ENCODE measurements around the gene SLC16A2. TPM values are rescaled to one million over a fixed set of nuclear protein-coding genes. Genes with fewer than 3 reads are reported as not detected.

The SLC16A2 gene
- total and polyA plus RNA-seq, 2 donors from 2014 or later: 13.8 to 17.2 TPM

DNA sequence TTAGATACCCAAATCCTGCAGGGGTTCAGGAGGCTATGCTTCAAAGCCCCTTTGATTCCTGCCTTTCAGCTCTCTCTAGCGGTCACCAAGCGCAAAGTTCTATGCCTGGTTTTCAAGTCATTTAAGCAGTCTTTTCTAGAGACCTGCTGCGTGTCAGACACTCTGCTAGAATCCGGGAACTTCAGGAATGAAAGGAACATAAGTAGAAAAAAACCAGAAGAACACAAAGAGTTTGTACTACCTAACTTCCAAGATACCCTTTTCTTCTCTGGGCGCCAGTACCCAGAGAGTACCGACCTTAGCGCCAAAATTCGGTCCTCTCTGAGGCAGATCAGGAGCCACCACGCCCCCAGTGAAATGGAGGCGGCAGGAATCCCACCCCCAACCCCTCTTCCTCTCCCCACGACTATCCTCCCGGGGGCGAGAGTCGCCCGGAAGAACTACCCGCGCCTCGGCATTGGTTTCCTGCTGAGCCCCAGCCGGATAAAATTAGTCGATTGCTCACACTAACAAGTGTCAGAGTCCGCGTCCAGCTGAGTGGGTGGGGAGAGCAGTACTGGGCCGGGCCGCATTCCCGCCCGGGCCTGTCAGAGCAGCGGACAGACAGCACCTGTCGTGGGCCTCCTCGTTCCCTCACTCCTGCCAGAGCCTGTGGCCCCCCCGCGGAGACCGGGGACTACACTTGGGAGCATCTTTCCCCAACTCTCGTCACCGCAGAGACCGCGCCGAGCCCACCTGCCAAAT lies 114.3 kb downstream of the SLC16A2 start:
- DNase-seq: peak; percentile 60 to 90 (median 74)
- intact Hi-C loops (cut with DNase I): no loop called here
- Histone ChIP-seq H3K4me3 (ENCODE audit: low read length in 3 of 3) (peak overlapping the region; percentile 39 to 64 (median 64)), H3K27me3 (ENCODE audit: control insufficient read depth, insufficient read depth, low read length) (no peaks in the 10 kb centered on the region), H3K9ac (ENCODE audit: low read length in 3 of 3) (peak overlapping the region in 1 of 3 donors; percentile 58), H3K9me3 (ENCODE audit: control insufficient read depth in 2 of 3, insufficient read depth in 1 of 3, low read length in 3 of 3) (no peaks in the 10 kb centered on the region), H3K27ac (ENCODE audit: low read depth in 2 of 2, low read length in 2 of 2) (peak overlapping the region; percentile 76 to 85), H3K4me1 (ENCODE audit: control insufficient read depth in 2 of 3, insufficient read depth in 2 of 3, low read depth in 1 of 3, low read length in 3 of 3) (peaks cover 0 to 2% (median 0%) of the 10 kb centered on the region in 3 donors), H3K36me3 (ENCODE audit: control insufficient read depth in 2 of 3, insufficient read depth in 3 of 3, low read length in 3 of 3) (no peaks in the 10 kb centered on the region)
- no peak for FAIRE-seq
- TF ChIP-seq, protein P1, sequence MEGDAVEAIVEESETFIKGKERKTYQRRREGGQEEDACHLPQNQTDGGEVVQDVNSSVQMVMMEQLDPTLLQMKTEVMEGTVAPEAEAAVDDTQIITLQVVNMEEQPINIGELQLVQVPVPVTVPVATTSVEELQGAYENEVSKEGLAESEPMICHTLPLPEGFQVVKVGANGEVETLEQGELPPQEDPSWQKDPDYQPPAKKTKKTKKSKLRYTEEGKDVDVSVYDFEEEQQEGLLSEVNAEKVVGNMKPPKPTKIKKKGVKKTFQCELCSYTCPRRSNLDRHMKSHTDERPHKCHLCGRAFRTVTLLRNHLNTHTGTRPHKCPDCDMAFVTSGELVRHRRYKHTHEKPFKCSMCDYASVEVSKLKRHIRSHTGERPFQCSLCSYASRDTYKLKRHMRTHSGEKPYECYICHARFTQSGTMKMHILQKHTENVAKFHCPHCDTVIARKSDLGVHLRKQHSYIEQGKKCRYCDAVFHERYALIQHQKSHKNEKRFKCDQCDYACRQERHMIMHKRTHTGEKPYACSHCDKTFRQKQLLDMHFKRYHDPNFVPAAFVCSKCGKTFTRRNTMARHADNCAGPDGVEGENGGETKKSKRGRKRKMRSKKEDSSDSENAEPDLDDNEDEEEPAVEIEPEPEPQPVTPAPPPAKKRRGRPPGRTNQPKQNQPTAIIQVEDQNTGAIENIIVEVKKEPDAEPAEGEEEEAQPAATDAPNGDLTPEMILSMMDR (IDR thresholded peaks at IDR 0.05; ENCODE audit: borderline replicate concordance, extremely low read depth, insufficient read depth): peak; percentile 42

DNA sequence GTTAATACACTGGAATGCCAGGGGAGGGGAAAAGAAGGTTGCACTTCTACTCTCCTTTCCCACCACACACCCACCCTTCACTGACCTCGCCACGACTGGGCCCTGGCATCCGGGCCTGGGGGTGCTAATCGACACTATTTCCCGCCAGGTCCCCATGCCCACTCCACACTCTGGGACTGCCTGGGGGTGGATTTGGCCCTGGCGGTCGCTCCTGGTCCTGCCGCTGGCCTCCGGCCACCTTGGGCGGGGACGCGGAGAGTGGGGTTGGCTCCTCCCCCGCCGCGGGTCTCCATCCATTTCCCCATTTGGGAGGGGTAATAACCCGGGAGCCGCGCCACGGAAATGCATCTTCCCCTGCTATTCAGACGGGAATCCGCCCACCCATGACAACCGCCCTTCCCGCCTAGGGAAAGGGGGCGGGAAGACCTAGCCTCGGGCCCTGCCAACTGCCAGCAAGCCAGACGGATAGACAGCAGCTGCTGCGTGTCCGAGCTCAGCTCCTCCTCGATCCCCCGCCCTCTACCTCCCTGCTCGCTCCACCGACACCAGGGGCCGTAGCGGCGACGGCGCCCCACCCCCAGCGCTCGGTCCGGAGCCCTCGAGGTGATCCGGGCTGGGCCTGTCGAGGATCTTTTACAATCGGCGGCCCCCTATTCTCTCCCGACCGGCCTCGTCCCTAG lies 115.0 kb downstream of the SLC16A2 start:
- Histone ChIP-seq H3K27me3 (ENCODE audit: control insufficient read depth, insufficient read depth, low read length) (no peaks in the 10 kb centered on the region), H3K9me3 (ENCODE audit: control insufficient read depth in 2 of 3, insufficient read depth in 1 of 3, low read length in 3 of 3) (no peaks in the 10 kb centered on the region), H3K36me3 (ENCODE audit: control insufficient read depth in 2 of 3, insufficient read depth in 3 of 3, low read length in 3 of 3) (no peaks in the 10 kb centered on the region), H3K4me1 (ENCODE audit: control insufficient read depth in 2 of 3, insufficient read depth in 2 of 3, low read depth in 1 of 3, low read length in 3 of 3) (peaks cover 0 to 2% (median 0%) of the 10 kb centered on the region in 3 donors), H3K27ac (ENCODE audit: low read depth in 2 of 2, low read length in 2 of 2) (peak overlapping the region; percentile 76 to 77), H3K4me3 (ENCODE audit: low read length in 3 of 3) (peak overlapping the region; percentile 39 to 64 (median 56)), H3K9ac (ENCODE audit: low read length in 3 of 3) (peak overlapping the region in 1 of 3 donors; percentile 58)
- intact Hi-C loops (cut with DNase I): no loop called here
- TF ChIP-seq, protein P1 (IDR thresholded peaks at IDR 0.05; ENCODE audit: borderline replicate concordance, extremely low read depth, insufficient read depth): peak; percentile 5
- FAIRE-seq: no peak
- peak; percentile 87 to 95 (median 91) for DNase-seq

DNA sequence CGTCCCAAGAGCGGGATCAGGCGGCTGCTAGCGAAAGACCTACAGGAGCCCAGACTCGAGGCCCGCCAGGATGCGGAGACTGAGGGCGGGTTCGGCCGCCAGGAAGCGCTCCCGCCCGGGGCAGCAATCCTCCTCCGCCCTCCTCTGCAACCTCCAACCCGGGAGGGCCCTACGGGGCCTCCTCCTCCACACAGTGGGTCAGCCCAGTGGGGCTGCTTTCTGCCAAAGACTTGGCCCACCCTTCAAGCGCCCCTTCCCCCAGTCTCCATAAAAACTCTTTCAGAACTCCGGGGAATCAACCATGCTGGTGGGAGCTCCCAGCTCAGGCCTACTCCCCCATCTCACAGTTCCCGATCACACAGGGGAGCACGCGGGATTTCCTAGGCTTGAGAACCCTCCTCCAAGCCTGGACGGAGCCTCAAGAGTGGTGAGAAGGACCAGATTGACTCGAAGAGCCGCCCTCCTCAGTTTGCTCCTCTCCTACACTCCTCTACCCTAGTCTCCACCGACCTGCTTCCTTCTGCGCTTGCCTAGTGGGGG lies 115.6 kb downstream of the SLC16A2 start:
- TF ChIP-seq, protein P1 (IDR thresholded peaks at IDR 0.05; ENCODE audit: borderline replicate concordance, extremely low read depth, insufficient read depth): no peak
- Histone ChIP-seq H3K9me3 (ENCODE audit: control insufficient read depth in 2 of 3, insufficient read depth in 1 of 3, low read length in 3 of 3) (no peaks in the 10 kb centered on the region), H3K9ac (ENCODE audit: low read length in 3 of 3) (peak overlapping the region in 2 of 3 donors; percentile 7 to 19), H3K36me3 (ENCODE audit: control insufficient read depth in 2 of 3, insufficient read depth in 3 of 3, low read length in 3 of 3) (no peaks in the 10 kb centered on the region), H3K4me1 (ENCODE audit: control insufficient read depth in 2 of 3, insufficient read depth in 2 of 3, low read depth in 1 of 3, low read length in 3 of 3) (peaks cover 0 to 2% (median 0%) of the 10 kb centered on the region in 3 donors), H3K4me3 (ENCODE audit: low read length in 3 of 3) (peak overlapping the region in 1 of 3 donors; percentile 64), H3K27ac (ENCODE audit: low read depth in 2 of 2, low read length in 2 of 2) (peak overlapping the region; percentile 76 to 77), H3K27me3 (ENCODE audit: control insufficient read depth, insufficient read depth, low read length) (no peaks in the 10 kb centered on the region)
- intact Hi-C loops (cut with DNase I): no loop called here
- FAIRE-seq (no peak), DNase-seq (peak in 3 of 5 donors; percentile 63 to 91 (median 67))
